ENCODE measurements around the gene TNFRSF1A. TPM values are rescaled to one million over a fixed set of nuclear protein-coding genes. Genes with fewer than 3 reads are reported as not detected.
"Not testable (repeated sequence)": the region's sequence is repeated elsewhere in the genome, so short reads cannot be mapped to it uniquely, and the experiment has no call there.

Gene TNFRSF1A
- total RNA-seq, 1 experiment from 2014 or later, result 59.9 TPM

GRCh38 chr12:6292606-6293005 lies 49.3 kb downstream of the TNFRSF1A start:
- H4K5ac ChIP-seq (ENCODE audit: insufficient read length, low read depth, low read length), result no peak overlapping the region
- H2BK15ac ChIP-seq (ENCODE audit: low read depth, low read length), result no peak overlapping the region
- H3T11ph ChIP-seq (ENCODE audit: low read length), result no peak overlapping the region
- Mint-ChIP-seq H3K36me3 (ENCODE audit: insufficient read depth in 1 of 3, low read depth in 3 of 3) (peaks cover 0 to 15% (median 6%) of the 10 kb centered on the region in 3 experiments; a peak in 5 of 7 replicates), H3K4me3 (no peak overlapping the region), H3K9me3 (peaks cover 16 to 19% of the 10 kb centered on the region in 2 experiments), H3K27me3 (ENCODE audit: low read depth) (no peaks in the 10 kb centered on the region), H3K27ac (no peak overlapping the region), H3K4me1 (peaks cover 13% of the 10 kb centered on the region in 2 experiments)
- no peak overlapping the region for H3K27ac ChIP-seq (ENCODE audit: insufficient read length, low read depth, low read length)
- H3K4me2 ChIP-seq (ENCODE audit: insufficient read depth, insufficient read length, low read length), result no peak overlapping the region
- no peaks in the 10 kb centered on the region for H3K79me2 ChIP-seq (ENCODE audit: insufficient read depth, low read length)
- no peaks in the 10 kb centered on the region for H3K23me2 ChIP-seq (ENCODE audit: insufficient read length, low read depth, low read length, poor library complexity, severe bottlenecking)
- no peak overlapping the region for H2BK20ac ChIP-seq (ENCODE audit: low read depth, low read length, poor library complexity, severe bottlenecking)
- WGBS (ENCODE audit: extremely low coverage, insufficient read length, low lambda C conversion rate), result no CpG with 5 or more reads among the region's 2 CpGs
- no peak overlapping the region for H3K14ac ChIP-seq (ENCODE audit: insufficient read depth, low read length)
- H3K9me3 ChIP-seq (ENCODE audit: control insufficient read depth, low read depth, low read length), result no peaks in the 10 kb centered on the region
- no peak overlapping the region for H3K23ac ChIP-seq (ENCODE audit: insufficient read length, low read depth, low read length)
- no peak overlapping the region for H2BK120ac ChIP-seq (ENCODE audit: low read depth, low read length, poor library complexity, severe bottlenecking)
- TF ChIP-seq, protein P1, sequence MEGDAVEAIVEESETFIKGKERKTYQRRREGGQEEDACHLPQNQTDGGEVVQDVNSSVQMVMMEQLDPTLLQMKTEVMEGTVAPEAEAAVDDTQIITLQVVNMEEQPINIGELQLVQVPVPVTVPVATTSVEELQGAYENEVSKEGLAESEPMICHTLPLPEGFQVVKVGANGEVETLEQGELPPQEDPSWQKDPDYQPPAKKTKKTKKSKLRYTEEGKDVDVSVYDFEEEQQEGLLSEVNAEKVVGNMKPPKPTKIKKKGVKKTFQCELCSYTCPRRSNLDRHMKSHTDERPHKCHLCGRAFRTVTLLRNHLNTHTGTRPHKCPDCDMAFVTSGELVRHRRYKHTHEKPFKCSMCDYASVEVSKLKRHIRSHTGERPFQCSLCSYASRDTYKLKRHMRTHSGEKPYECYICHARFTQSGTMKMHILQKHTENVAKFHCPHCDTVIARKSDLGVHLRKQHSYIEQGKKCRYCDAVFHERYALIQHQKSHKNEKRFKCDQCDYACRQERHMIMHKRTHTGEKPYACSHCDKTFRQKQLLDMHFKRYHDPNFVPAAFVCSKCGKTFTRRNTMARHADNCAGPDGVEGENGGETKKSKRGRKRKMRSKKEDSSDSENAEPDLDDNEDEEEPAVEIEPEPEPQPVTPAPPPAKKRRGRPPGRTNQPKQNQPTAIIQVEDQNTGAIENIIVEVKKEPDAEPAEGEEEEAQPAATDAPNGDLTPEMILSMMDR (conservative IDR thresholded peaks at IDR 0.05), result no peak
- H3K56ac ChIP-seq (ENCODE audit: insufficient read length, low read depth, low read length), result no peak overlapping the region
- no peak overlapping the region for H2AK5ac ChIP-seq (ENCODE audit: insufficient read length, low read length)
- no peaks in the 10 kb centered on the region for H3K27me3 ChIP-seq (ENCODE audit: insufficient read depth, low read length)
- no peak overlapping the region for H4K91ac ChIP-seq (ENCODE audit: insufficient read length, low read depth, low read length)
- H3K18ac ChIP-seq (ENCODE audit: insufficient read length, low read depth, low read length), result no peak overlapping the region
- H2BK5ac ChIP-seq (ENCODE audit: insufficient read length, low read length), result no peak overlapping the region
- H3K4me1 ChIP-seq (ENCODE audit: insufficient read depth, low read length), result no peaks in the 10 kb centered on the region; the same call in 1 of the 2 replicates
- no peaks in the 10 kb centered on the region for H3K79me1 ChIP-seq (ENCODE audit: insufficient read depth, low read depth, low read length, poor library complexity, severe bottlenecking)
- no peak for DNase-seq
- no peak overlapping the region for H4K8ac ChIP-seq (replicated peaks; ENCODE audit: insufficient read length, low read depth, low read length)
- H4K20me1 ChIP-seq (ENCODE audit: control insufficient read depth, insufficient read depth, insufficient read length), result no peaks in the 10 kb centered on the region
- H2AFZ ChIP-seq (ENCODE audit: low read length), result no peak overlapping the region
- no peak overlapping the region for H2BK12ac ChIP-seq (ENCODE audit: insufficient read length, low read depth, low read length)
- no peak overlapping the region for H3K9ac ChIP-seq (ENCODE audit: extremely low read depth, insufficient read length, low read length)
- no peak overlapping the region for H3K4ac ChIP-seq (ENCODE audit: low read depth, low read length)

- H3K9me3 Mint-ChIP-seq, result peaks cover 16 to 19% of the 10 kb centered on the region in 2 experiments
- no CpG with 5 or more reads among the region's 25 CpGs for WGBS (ENCODE audit: extremely low coverage, insufficient read length, low lambda C conversion rate)
- H3K79me2 ChIP-seq (ENCODE audit: insufficient read depth, low read length); H2BK5ac ChIP-seq (ENCODE audit: insufficient read length, low read length); H4K8ac ChIP-seq (replicated peaks; ENCODE audit: insufficient read length, low read depth, low read length); H4K5ac ChIP-seq (ENCODE audit: insufficient read length, low read depth, low read length); H4K20me1 ChIP-seq (ENCODE audit: control insufficient read depth, insufficient read depth, insufficient read length); H3K27ac Mint-ChIP-seq; DNase-seq; H3K4me2 ChIP-seq (ENCODE audit: insufficient read depth, insufficient read length, low read length); H2AFZ ChIP-seq (ENCODE audit: low read length); H3K23me2 ChIP-seq (ENCODE audit: insufficient read length, low read depth, low read length, poor library complexity, severe bottlenecking); H3K56ac ChIP-seq (ENCODE audit: insufficient read length, low read depth, low read length); H4K91ac ChIP-seq (ENCODE audit: insufficient read length, low read depth, low read length); H2BK20ac ChIP-seq (ENCODE audit: low read depth, low read length, poor library complexity, severe bottlenecking); H3K27me3 Mint-ChIP-seq (ENCODE audit: low read depth); H2BK12ac ChIP-seq (ENCODE audit: insufficient read length, low read depth, low read length); H3K9ac ChIP-seq (ENCODE audit: extremely low read depth, insufficient read length, low read length); H3K18ac ChIP-seq (ENCODE audit: insufficient read length, low read depth, low read length); H3K27ac ChIP-seq (ENCODE audit: insufficient read length, low read depth, low read length); H3K79me1 ChIP-seq (ENCODE audit: insufficient read depth, low read depth, low read length, poor library complexity, severe bottlenecking); H3T11ph ChIP-seq (ENCODE audit: low read length); H2AK5ac ChIP-seq (ENCODE audit: insufficient read length, low read length); H3K4me3 Mint-ChIP-seq; H3K9me3 ChIP-seq (ENCODE audit: control insufficient read depth, low read depth, low read length); H2BK15ac ChIP-seq (ENCODE audit: low read depth, low read length); H3K23ac ChIP-seq (ENCODE audit: insufficient read length, low read depth, low read length); H3K4ac ChIP-seq (ENCODE audit: low read depth, low read length); H3K14ac ChIP-seq (ENCODE audit: insufficient read depth, low read length); H2BK120ac ChIP-seq (ENCODE audit: low read depth, low read length, poor library complexity, severe bottlenecking); H3K27me3 ChIP-seq (ENCODE audit: insufficient read depth, low read length); H3K4me1 ChIP-seq (ENCODE audit: insufficient read depth, low read length): not testable (repeated sequence)
- peaks cover 7 to 11% of the 10 kb centered on the region in 2 experiments for H3K4me1 Mint-ChIP-seq
- H3K36me3 Mint-ChIP-seq (ENCODE audit: insufficient read depth in 1 of 3, low read depth in 3 of 3), result peaks cover 0 to 15% (median 6%) of the 10 kb centered on the region in 3 experiments; a peak in 5 of 7 replicates
Measured at GRCh38 chr12:6289906-6290305, 52.0 kb downstream of the TNFRSF1A start.

Measured in H9 (cell line).